IMR-90 (cell line): Measurements from ENCODE around the gene PGBD5. TPM values are rescaled to one million over a fixed set of nuclear protein-coding genes. Genes with fewer than 3 reads are reported as not detected.

Source experiments
- ATAC-seq: fragments of 200-7000 bp; cut with Tn5 transposase; 2 replicates; pipeline ENCODE4 v1.9.1; 2020; ENCODE audit warnings: low read depth, mild to moderate bottlenecking, moderate library complexity
- BruUV-seq: library from RNA; stranded (reverse); fragments of 400-500 nt; replicated peaks from 2 replicates; lab custom pipeline; 2021; lab: Mats Ljungman, UMichigan
- CTCF ChIA-PET: fragments of 300-600 bp; formaldehyde crosslinking; extraction: SDS; loops from one replicate; lab custom pipeline; 2021; ENCODE audit warnings: antibody characterized with exemption; lab: Yijun Ruan, JAX
- POLR2A ChIA-PET: fragments of 300-600 bp; sonication (Branson Sonifier 250); formaldehyde crosslinking; loops from one replicate; lab custom pipeline; 2022; ENCODE audit warnings: antibody characterized with exemption; ENCODE audit not compliant: unreplicated experiment; lab: Charles Lee
- DNase-seq: peaks from one replicate; pipeline ENCODE4 v3.0.0; 2013
- H2AFZ ChIP-seq: replicated peaks from 2 replicates; pipeline ENCODE3; 2013; ENCODE audit warnings: low read length, mild to moderate bottlenecking; ENCODE audit not compliant: poor library complexity
- H2AK5ac ChIP-seq: 2 replicates; pipeline ENCODE4 v1.6.1; 2013; ENCODE audit warnings: low read depth, low read length, inconsistent platforms
- H2AK9ac ChIP-seq: replicated peaks from 2 replicates; pipeline ENCODE3; 2013; ENCODE audit warnings: mild to moderate bottlenecking, low read depth, low read length, moderate library complexity; ENCODE audit not compliant: poor library complexity
- H2BK120ac ChIP-seq: 2 replicates; pipeline ENCODE4 v1.6.1; 2013; ENCODE audit warnings: low read depth, low read length, inconsistent platforms
- H2BK15ac ChIP-seq: 3 replicates; pipeline ENCODE4 v1.6.1; 2013; ENCODE audit warnings: low read depth, low read length, inconsistent platforms
- H2BK20ac ChIP-seq: 2 replicates; pipeline ENCODE4 v1.6.1; 2013; ENCODE audit warnings: low read depth, mild to moderate bottlenecking, inconsistent platforms, low read length, moderate library complexity
- H2BK5ac ChIP-seq: 2 replicates; pipeline ENCODE4 v1.6.1; 2013; ENCODE audit warnings: mild to moderate bottlenecking, low read depth, low read length, inconsistent platforms; ENCODE audit not compliant: poor library complexity, severe bottlenecking
- H3K14ac ChIP-seq: replicated peaks from 2 replicates; pipeline ENCODE4 v1.6.1; 2013; ENCODE audit warnings: low read depth, low read length, inconsistent platforms
- H3K18ac ChIP-seq: 2 replicates; pipeline ENCODE4 v1.6.1; 2013; ENCODE audit warnings: low read depth, low read length, control low read depth
- H3K23ac ChIP-seq: 2 replicates; pipeline ENCODE4 v1.6.1; 2013; ENCODE audit warnings: low read depth, low read length, inconsistent platforms
- H3K27ac ChIP-seq: 2 replicates; pipeline ENCODE4 v1.5.1; 2013; ENCODE audit warnings: mild to moderate bottlenecking, control low read depth, low read length; ENCODE audit not compliant: insufficient read depth
- H3K27me3 ChIP-seq: 2 replicates; pipeline ENCODE4 v1.6.1; 2013; ENCODE audit warnings: low read length; ENCODE audit not compliant: control insufficient read depth, insufficient read depth
- H3K36me3 ChIP-seq: 2 replicates; pipeline ENCODE4 v1.6.1; 2013; ENCODE audit warnings: low read length, mixed read lengths; ENCODE audit not compliant: control insufficient read depth, insufficient read depth
- H3K4ac ChIP-seq: 2 replicates; pipeline ENCODE4 v1.6.1; 2013; ENCODE audit warnings: low read depth, low read length, inconsistent platforms
- H3K4me1 ChIP-seq: 2 replicates; pipeline ENCODE4 v1.6.1; 2013; ENCODE audit warnings: low read length, mixed read lengths; ENCODE audit not compliant: control insufficient read depth, insufficient read depth
- H3K4me2 ChIP-seq: 2 replicates; pipeline ENCODE4 v1.6.1; 2013; ENCODE audit warnings: low read depth, mild to moderate bottlenecking, control low read depth, low read length, moderate library complexity
- H3K4me3 ChIP-seq: 2 replicates; pipeline ENCODE4 v1.5.1; 2013; ENCODE audit warnings: low read depth, mild to moderate bottlenecking, control low read depth, low read length, moderate library complexity; ENCODE audit not compliant: insufficient read depth
- H3K56ac ChIP-seq: 2 replicates; pipeline ENCODE4 v1.6.1; 2013; ENCODE audit warnings: low read length, inconsistent platforms; ENCODE audit not compliant: insufficient read depth; ENCODE audit errors: extremely low read depth
- H3K79me1 ChIP-seq, 2 experiments: 2 replicates each; pipeline ENCODE4 v1.6.1; 2013; ENCODE audit warnings: low read length in 2 of 2, inconsistent platforms in 1 of 2, low read depth in 1 of 2
- H3K9ac ChIP-seq: 2 replicates; pipeline ENCODE4 v1.6.1; 2013; ENCODE audit warnings: low read depth, low read length, control low read depth
- H3K9me1 ChIP-seq: 2 replicates; pipeline ENCODE4 v1.6.1; 2013; ENCODE audit warnings: low read length, inconsistent platforms; ENCODE audit not compliant: insufficient read depth
- H3K9me3 ChIP-seq: 2 replicates; pipeline ENCODE4 v1.6.1; 2013; ENCODE audit warnings: low read length; ENCODE audit not compliant: control insufficient read depth, insufficient read depth
- H4K20me1 ChIP-seq: 2 replicates; pipeline ENCODE4 v1.6.1; 2013; ENCODE audit warnings: low read length, inconsistent platforms; ENCODE audit not compliant: insufficient read depth
- H4K5ac ChIP-seq: 2 replicates; pipeline ENCODE4 v1.6.1; 2013; ENCODE audit warnings: mild to moderate bottlenecking, low read depth, low read length, control low read depth
- H4K8ac ChIP-seq, 2 experiments: 2 replicates each; pipeline ENCODE4 v1.6.1; 2013; ENCODE audit warnings: low read depth in 2 of 2, low read length in 2 of 2, control low read depth in 1 of 2, inconsistent platforms in 1 of 2
- H4K91ac ChIP-seq: 2 replicates; pipeline ENCODE4 v1.6.1; 2013; ENCODE audit warnings: low read depth, low read length, inconsistent platforms; ENCODE audit not compliant: insufficient read depth
- BHLHE40 ChIP-seq: fragments of 150-350 bp; IDR thresholded peaks from 2 replicates; pipeline ENCODE4 v1.6.1; 2016; ENCODE audit warnings: mild to moderate bottlenecking, low read depth, low read length
- CEBPB ChIP-seq: IDR thresholded peaks from 2 replicates; pipeline ENCODE4 v1.6.1; 2012; ENCODE audit warnings: low read depth, low read length, improper control_type of control experiment
- CHD1 ChIP-seq: IDR thresholded peaks from 2 replicates; pipeline ENCODE4 v1.6.1; 2012; ENCODE audit warnings: low read depth, low read length, improper control_type of control experiment
- FOS ChIP-seq: fragments of 150-350 bp; IDR thresholded peaks from 2 replicates; pipeline ENCODE4 v1.6.1; 2016; ENCODE audit warnings: low read depth, low read length
- MAZ ChIP-seq: IDR thresholded peaks from 2 replicates; pipeline ENCODE4 v1.6.1; 2012; ENCODE audit warnings: low read depth, mild to moderate bottlenecking, low read length, improper control_type of control experiment, moderate library complexity, borderline replicate concordance
- MXI1 ChIP-seq: IDR thresholded peaks from 2 replicates; pipeline ENCODE4 v1.6.1; 2012; ENCODE audit warnings: low read depth, mild to moderate bottlenecking, low read length, moderate library complexity, borderline replicate concordance
- NFE2L2 ChIP-seq: fragments of 150-350 bp; IDR thresholded peaks from 2 replicates; pipeline ENCODE4 v1.6.1; 2016; ENCODE audit warnings: low read depth, mild to moderate bottlenecking, low read length
- RAD21 ChIP-seq: IDR thresholded peaks from 2 replicates; pipeline ENCODE4 v1.6.1; 2012; ENCODE audit warnings: low read length, improper control_type of control experiment
- RCOR1 ChIP-seq: IDR thresholded peaks from 2 replicates; pipeline ENCODE4 v1.6.1; 2012; ENCODE audit warnings: mild to moderate bottlenecking, low read length, improper control_type of control experiment; ENCODE audit not compliant: insufficient replicate concordance
- RFX5 ChIP-seq: IDR thresholded peaks from 2 replicates; pipeline ENCODE4 v1.8.0; 2012; ENCODE audit warnings: low read depth, mild to moderate bottlenecking, low read length, moderate library complexity
- SMC3 ChIP-seq: fragments of 150-350 bp; IDR thresholded peaks from 2 replicates; pipeline ENCODE4 v1.6.1; 2016; ENCODE audit warnings: low read depth, mild to moderate bottlenecking, antibody characterized with exemption, low read length, moderate library complexity
- WGBS, 2 experiments: methylation state at CpG; one replicate each; pipeline versions ENCODE4 v1.1.5 to v1.1.7; 2013; ENCODE audit warnings: missing lambda C conversion rate in 2 of 2; ENCODE audit not compliant: insufficient read length in 1 of 2; ENCODE audit errors: extremely low coverage in 2 of 2; 5-methylcytosine and 5-hydroxymethylcytosine counted together
- dilution Hi-C: fragments of 300-500 bp; cut with HindIII; formaldehyde crosslinking; loops from one replicate; pipeline ENCODE4 v1.14.3; 2018; ENCODE audit warnings: low sequenced_read_pairs; ENCODE audit not compliant: unreplicated experiment
- in situ Hi-C: fragments of 300-500 bp; cut with MboI; formaldehyde crosslinking; loops from 3 replicates; pipeline ENCODE4 v1.14.3; 2019; ENCODE audit warnings: low sequenced_read_pairs, inconsistent platforms, mixed read lengths
- intact Hi-C: fragments of 100-400 bp; cut with micrococcal nuclease; formaldehyde crosslinking; loops from 2 replicates; pipeline ENCODE4 v1.10.0; 2022
- polyA plus RNA-seq, 3 experiments: library from polyadenylated mRNA; depleted of rRNA; stranded (reverse); fragments of >200 nt; gene quantifications; 2 replicates each; pipeline ENCODE4 v1.2.3, GENCODE V29; 2012; ENCODE audit warnings: low replicate concordance in 1 of 3
- total RNA-seq: library from RNA; depleted of rRNA; stranded (reverse); fragments of >200 nt; gene quantifications from 2 replicates; pipeline ENCODE4 v1.2.3, GENCODE V29; 2012
- TF ChIP-seq, protein P1 (sequence below): fragments of 150-350 bp; IDR thresholded peaks from 2 replicates; pipeline ENCODE4 v1.6.1; 2017; ENCODE audit warnings: mild to moderate bottlenecking, antibody characterized with exemption, low read length, low read depth
- TF ChIP-seq, protein P2 (sequence below): fragments of 150-350 bp; IDR thresholded peaks from 2 replicates; pipeline ENCODE4 v1.6.1; 2016; ENCODE audit warnings: low read depth, mild to moderate bottlenecking, low read length, moderate library complexity, borderline replicate concordance
- TF ChIP-seq, protein P3 (sequence below): conservative IDR thresholded peaks from 2 replicates; pipeline ENCODE4 v1.5.1; 2012; ENCODE audit warnings: mild to moderate bottlenecking, low read depth, low read length, improper control_type of control experiment

The PGBD5 gene
- total and polyA plus RNA-seq, 2 of the 4 experiments (the other 2 are of a cell fraction) = 0.18 to 0.36 TPM

DNA sequence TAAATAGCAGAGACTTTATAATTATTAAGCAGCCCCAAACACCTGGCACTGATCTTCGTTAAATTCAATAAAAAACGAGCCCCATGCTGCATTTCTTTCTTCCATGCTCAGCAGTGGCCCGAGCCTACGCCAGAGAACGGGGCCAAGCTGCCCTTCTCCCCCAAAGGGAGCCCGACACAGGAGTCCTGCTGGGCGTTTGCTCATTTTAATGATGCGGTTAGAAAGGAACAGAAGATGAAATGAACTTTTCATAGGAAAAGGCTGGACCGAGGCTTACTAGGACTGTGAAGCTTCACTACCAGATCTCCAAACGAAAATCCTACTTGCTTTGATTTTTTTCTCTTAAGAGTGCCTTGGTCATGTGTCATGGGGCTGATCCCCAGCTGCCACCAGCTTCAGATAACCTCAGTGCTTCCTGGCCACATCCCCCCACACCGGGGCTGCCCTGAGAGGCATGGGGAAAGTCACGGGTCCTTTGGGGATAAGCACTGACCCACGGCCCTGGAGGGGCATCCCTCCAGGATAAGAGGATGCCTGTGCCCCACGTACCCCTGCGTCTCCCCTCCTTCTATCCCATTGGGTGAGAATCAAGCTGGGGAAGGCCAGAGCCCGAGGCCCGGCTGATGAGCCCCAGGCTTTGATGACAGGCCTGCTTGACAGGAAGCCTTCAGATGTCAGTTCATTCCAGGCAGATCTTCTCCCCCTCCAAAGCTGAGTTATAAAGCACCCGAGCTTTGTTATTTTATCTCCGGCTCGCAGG, 34.2 kb downstream of the PGBD5 start:
- H3K9ac ChIP-seq = no peak overlapping the region
- intact Hi-C loops = no loop called here

More for the DNA sequence above, 34.2 kb downstream of the PGBD5 start:
- no peak for DNase-seq
- no TSS peak for BruUV-seq
- H3K23ac ChIP-seq = no peak overlapping the region
- no peak overlapping the region for H3K18ac ChIP-seq
- no peaks in the 10 kb centered on the region for H3K4me1 ChIP-seq
- WGBS, 2 experiments = no CpG with 5 or more reads among the region's 20 CpGs
- CTCF ChIA-PET = no interaction called here
- H4K8ac ChIP-seq = no peak overlapping the region
- no peak overlapping the region for H2BK120ac ChIP-seq
- H4K20me1 ChIP-seq = no peaks in the 10 kb centered on the region
- POLR2A ChIA-PET = no interaction called here
- no peaks in the 10 kb centered on the region for H3K9me1 ChIP-seq
- no peak overlapping the region for H3K27ac ChIP-seq
- H4K5ac ChIP-seq = no peak overlapping the region
- no peak overlapping the region for H2BK20ac ChIP-seq
- no peak overlapping the region for H3K4me2 ChIP-seq
- no peak overlapping the region for H2AK9ac ChIP-seq
- dilution Hi-C loops = no loop called here
- H3K4ac ChIP-seq = no peak overlapping the region
- H4K91ac ChIP-seq = no peak overlapping the region
- H2BK15ac ChIP-seq = no peak overlapping the region
- H2BK5ac ChIP-seq = no peak overlapping the region
- no peak overlapping the region for H2AFZ ChIP-seq
- no peak overlapping the region for H3K4me3 ChIP-seq
- H2AK5ac ChIP-seq = no peak overlapping the region
- H3K79me1 ChIP-seq = no peaks in the 10 kb centered on the region
- ATAC-seq = no peak
- in situ Hi-C loops = no loop called here
- H3K9me3 ChIP-seq = peaks cover 8% of the 10 kb centered on the region; the same call in 1 of the 2 replicates
- H3K36me3 ChIP-seq = no peaks in the 10 kb centered on the region
- H3K27me3 ChIP-seq = no peaks in the 10 kb centered on the region
- H3K14ac ChIP-seq = no peak overlapping the region
- TF ChIP-seq SMC3 (no peak), MAZ (no peak), FOS (no peak), RAD21 (no peak), CHD1 (no peak), RCOR1 (no peak), BHLHE40 (no peak), RFX5 (no peak), CEBPB (no peak), NFE2L2 (no peak), MXI1 (no peak)
- TF ChIP-seq, protein P1, sequence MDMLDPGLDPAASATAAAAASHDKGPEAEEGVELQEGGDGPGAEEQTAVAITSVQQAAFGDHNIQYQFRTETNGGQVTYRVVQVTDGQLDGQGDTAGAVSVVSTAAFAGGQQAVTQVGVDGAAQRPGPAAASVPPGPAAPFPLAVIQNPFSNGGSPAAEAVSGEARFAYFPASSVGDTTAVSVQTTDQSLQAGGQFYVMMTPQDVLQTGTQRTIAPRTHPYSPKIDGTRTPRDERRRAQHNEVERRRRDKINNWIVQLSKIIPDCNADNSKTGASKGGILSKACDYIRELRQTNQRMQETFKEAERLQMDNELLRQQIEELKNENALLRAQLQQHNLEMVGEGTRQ = no peak
- TF ChIP-seq, protein P2, sequence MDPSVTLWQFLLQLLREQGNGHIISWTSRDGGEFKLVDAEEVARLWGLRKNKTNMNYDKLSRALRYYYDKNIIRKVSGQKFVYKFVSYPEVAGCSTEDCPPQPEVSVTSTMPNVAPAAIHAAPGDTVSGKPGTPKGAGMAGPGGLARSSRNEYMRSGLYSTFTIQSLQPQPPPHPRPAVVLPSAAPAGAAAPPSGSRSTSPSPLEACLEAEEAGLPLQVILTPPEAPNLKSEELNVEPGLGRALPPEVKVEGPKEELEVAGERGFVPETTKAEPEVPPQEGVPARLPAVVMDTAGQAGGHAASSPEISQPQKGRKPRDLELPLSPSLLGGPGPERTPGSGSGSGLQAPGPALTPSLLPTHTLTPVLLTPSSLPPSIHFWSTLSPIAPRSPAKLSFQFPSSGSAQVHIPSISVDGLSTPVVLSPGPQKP = no peak
- TF ChIP-seq, protein P3, sequence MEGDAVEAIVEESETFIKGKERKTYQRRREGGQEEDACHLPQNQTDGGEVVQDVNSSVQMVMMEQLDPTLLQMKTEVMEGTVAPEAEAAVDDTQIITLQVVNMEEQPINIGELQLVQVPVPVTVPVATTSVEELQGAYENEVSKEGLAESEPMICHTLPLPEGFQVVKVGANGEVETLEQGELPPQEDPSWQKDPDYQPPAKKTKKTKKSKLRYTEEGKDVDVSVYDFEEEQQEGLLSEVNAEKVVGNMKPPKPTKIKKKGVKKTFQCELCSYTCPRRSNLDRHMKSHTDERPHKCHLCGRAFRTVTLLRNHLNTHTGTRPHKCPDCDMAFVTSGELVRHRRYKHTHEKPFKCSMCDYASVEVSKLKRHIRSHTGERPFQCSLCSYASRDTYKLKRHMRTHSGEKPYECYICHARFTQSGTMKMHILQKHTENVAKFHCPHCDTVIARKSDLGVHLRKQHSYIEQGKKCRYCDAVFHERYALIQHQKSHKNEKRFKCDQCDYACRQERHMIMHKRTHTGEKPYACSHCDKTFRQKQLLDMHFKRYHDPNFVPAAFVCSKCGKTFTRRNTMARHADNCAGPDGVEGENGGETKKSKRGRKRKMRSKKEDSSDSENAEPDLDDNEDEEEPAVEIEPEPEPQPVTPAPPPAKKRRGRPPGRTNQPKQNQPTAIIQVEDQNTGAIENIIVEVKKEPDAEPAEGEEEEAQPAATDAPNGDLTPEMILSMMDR = no peak
- H3K56ac ChIP-seq = no peak overlapping the region
